ENCODE measurements around the gene VARS1.
A peak's percentile ranks its signal among the peaks of the same experiment; 100 is the strongest.

VARS1 gene

DNA sequence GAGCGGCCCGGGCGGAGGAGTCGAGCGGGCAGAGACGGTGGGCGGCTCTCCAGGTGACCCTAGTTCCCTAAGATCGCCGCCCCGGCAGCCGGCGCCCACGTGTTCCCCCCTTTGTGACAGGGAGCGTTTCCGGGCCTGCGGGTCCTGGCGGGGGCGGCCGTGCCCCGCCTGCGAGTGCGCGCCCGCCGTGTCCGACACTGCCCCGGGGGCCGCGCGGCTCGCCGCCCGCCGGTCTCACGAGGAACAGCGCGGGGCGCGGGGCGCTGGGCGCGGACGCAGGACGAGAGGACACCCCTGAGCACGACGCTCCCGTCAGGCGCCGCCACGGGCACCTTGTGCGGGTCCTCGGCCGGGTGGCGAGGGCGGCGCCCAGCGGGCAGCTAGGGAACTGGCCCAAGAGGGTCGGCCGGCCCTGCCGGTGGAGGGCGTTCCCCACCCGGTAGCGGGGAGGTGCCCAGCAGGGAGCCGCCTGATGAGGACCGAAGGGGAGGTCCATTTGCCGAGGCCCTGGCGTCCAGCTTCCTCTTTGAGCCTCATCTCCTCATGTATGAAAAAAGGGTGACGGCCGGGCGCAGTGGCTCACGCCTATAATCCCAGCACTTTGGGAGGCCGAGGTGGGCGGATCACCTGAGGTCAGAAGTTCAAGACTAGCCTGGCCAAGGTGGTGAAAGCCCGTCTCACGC is at the start of gene VARS1:
TSS of gene VARS1 (minus strand) at position 137 of the 683 bp plus-strand sequence. CDS start 535 bp downstream, outside the sequence.
- TF ChIP-seq, protein P1, sequence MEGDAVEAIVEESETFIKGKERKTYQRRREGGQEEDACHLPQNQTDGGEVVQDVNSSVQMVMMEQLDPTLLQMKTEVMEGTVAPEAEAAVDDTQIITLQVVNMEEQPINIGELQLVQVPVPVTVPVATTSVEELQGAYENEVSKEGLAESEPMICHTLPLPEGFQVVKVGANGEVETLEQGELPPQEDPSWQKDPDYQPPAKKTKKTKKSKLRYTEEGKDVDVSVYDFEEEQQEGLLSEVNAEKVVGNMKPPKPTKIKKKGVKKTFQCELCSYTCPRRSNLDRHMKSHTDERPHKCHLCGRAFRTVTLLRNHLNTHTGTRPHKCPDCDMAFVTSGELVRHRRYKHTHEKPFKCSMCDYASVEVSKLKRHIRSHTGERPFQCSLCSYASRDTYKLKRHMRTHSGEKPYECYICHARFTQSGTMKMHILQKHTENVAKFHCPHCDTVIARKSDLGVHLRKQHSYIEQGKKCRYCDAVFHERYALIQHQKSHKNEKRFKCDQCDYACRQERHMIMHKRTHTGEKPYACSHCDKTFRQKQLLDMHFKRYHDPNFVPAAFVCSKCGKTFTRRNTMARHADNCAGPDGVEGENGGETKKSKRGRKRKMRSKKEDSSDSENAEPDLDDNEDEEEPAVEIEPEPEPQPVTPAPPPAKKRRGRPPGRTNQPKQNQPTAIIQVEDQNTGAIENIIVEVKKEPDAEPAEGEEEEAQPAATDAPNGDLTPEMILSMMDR (IDR thresholded peaks at IDR 0.05) = peak; percentile 70

DNA sequence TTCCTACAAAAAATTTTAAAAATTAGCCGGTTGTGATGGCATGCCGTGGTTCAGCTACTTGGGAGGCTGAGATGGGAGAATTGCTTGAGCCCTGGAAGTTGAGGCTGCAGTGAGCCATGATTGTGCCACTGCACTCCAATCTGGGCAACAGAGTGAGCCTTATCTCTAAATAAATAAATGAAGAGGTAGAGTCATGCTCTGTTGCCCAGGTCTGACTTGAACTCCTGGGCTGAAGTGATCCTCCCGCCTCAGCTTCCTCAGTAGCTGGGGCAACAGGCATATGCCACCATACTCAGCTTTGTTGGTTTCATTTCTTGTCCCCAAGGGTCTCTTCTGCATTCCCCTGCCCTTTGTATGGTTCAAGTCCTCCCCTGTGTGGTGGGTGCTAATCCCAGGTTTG is 49.0 kb upstream of the VARS1 start:
- TF ChIP-seq, protein P1 (IDR thresholded peaks at IDR 0.05) = no peak

DNA sequence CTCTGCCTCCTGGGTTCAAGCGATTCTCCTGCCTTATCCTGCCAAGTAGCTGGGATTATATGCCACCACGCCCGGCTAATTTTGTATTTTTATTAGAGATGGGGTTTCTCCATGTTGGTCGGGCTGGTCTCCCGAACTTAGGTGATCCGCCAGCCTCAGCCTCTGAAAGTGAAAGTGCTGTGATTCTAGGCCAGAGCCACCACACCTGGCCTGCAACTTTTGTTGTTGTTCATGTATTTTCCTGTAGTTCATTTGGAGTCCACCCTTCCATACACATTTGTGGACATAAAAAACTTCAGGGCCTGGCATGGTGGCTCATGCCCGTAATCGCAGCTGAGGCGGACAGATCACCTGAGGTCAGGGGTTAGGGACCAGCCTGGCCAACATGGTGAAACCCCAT is 46.5 kb upstream of the VARS1 start:
- TF ChIP-seq, protein P1 (IDR thresholded peaks at IDR 0.05) = no peak

- TF ChIP-seq, protein P1 (IDR thresholded peaks at IDR 0.05) = no peak
Observed at GRCh38 chr6:31838968-31839367, 43.4 kb upstream of the VARS1 start.

DNA sequence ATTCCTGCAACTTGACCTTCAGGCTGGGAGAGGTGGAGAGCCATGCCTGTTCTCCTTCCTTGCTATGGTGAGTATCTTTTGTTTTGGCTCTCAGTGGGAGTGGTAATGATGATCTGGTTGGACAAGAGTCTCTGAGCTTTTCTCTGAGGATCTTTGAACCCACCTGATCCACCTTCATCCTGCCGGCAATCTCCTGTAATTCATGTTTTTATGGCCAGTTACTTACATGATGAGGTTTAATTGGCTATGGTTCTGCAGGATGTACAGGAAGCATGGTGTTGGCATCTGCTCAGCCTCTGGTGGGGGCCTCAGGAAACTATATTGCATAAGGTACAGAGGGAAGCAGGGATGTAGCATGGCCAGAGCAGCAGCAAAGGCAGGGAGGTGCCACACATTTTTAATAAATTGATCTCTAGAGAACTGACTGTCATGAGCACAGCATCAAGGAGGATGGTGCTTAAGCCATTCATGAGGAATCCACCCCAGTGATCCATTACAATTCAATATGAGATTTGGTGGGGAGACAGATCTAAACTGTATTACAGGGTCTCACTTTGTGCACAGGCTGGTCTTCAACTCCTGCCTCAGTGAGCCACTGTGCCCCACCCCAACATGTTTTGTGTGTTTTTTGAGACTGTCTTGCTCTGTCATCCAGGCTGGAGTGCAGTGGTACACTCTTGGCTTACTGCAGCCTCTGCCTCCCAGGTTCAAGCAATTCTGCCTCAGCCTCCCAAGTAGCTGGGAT is 42.0 kb upstream of the VARS1 start:
- TF ChIP-seq, protein P1 (IDR thresholded peaks at IDR 0.05) = no peak

GRCh38 chr6:31836474-31837368 is 41.2 kb upstream of the VARS1 start:
- TF ChIP-seq, protein P1 (IDR thresholded peaks at IDR 0.05) = no peak

- TF ChIP-seq, protein P1 (IDR thresholded peaks at IDR 0.05) = no peak
Observed at GRCh38 chr6:31836047-31836473, 40.5 kb upstream of the VARS1 start.

Measured in LNCAP (cell line).